ENCODE data around the gene SPIN4. TPM values are rescaled to one million over a fixed set of nuclear protein-coding genes. Genes with fewer than 3 reads are reported as not detected.
A peak's percentile ranks its signal among the peaks of the same experiment; 100 is the strongest.
"Not testable (repeated sequence)": the region's sequence is repeated elsewhere in the genome, so short reads cannot be mapped to it uniquely, and the experiment has no call there.

The SPIN4 gene
- total RNA-seq, result 2.8 TPM

- Histone ChIP-seq H3K27me3 (ENCODE audit: insufficient read depth, low read length) (no peaks in the 10 kb centered on the region), H3K4me1 (ENCODE audit: insufficient read depth, low read length) (peaks cover 7% of the 10 kb centered on the region), H3K9me3 (ENCODE audit: low read depth, low read length) (no peaks in the 10 kb centered on the region), H3K4me3 (ENCODE audit: low read length) (peak within 1 kb of the TSS; percentile 39)
Observed at GRCh38 chrX:63350941-63351616, at the start of gene SPIN4. Gene SPIN4 (minus strand): TSS chrX:63351332. CDS start chrX:63350819, 513 bp downstream.

DNA sequence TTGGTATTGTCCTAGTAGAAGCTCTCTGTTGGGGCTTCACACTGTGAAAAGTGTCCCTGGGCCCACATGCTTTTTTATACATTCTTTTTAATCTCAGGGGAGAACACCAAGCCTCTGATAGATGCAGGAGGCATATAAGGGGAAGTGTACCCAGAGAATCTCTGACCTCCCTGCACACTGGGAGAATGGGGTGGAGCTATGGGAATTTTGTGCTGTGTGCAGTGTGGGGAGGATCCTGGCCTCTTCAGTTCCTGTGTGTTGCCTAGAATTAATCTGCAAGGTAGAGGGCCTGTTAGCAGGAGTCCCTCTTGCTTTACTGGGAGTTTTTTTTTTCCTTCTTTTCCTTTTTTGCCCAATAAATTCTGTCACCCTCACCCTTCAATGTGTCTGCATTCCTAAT, 49.2 kb upstream of the SPIN4 start:
- Histone ChIP-seq H3K4me1 (ENCODE audit: insufficient read depth, low read length) (no peaks in the 10 kb centered on the region), H3K27me3 (ENCODE audit: insufficient read depth, low read length) (no peaks in the 10 kb centered on the region), H3K9me3 (ENCODE audit: low read depth, low read length) (no peaks in the 10 kb centered on the region), H3K4me3 (ENCODE audit: low read length) (no peak overlapping the region)

DNA sequence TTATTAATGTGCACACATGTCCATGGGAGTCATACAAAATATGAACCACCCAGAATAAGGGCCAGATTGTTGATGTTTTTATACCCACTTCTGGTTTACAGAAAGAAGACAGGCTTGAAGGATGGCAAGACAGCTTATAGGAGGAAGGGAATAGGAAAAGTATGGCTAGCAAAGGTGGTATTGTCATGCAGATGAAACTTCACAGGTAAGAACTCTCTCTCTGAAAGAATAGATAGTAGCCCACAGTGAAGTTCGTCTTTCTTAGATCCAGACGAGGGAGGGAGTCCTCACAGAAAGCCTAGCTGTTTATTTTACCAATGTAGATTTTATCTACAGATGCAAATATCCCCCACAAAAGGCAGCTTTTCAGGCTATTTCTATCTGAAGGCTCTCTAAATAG, 43.7 kb upstream of the SPIN4 start:
- Histone ChIP-seq H3K4me1 (ENCODE audit: insufficient read depth, low read length) (no peaks in the 10 kb centered on the region), H3K4me3 (ENCODE audit: low read length) (no peak overlapping the region), H3K27me3 (ENCODE audit: insufficient read depth, low read length) (no peaks in the 10 kb centered on the region), H3K9me3 (ENCODE audit: low read depth, low read length) (no peaks in the 10 kb centered on the region)

GRCh38 chrX:63393094-63393493, 42.0 kb upstream of the SPIN4 start:
- not testable (repeated sequence) for H3K9me3 ChIP-seq (ENCODE audit: low read depth, low read length); H3K27me3 ChIP-seq (ENCODE audit: insufficient read depth, low read length); H3K4me3 ChIP-seq (ENCODE audit: low read length); H3K4me1 ChIP-seq (ENCODE audit: insufficient read depth, low read length)

- H3K27me3 ChIP-seq (ENCODE audit: insufficient read depth, low read length), result no peaks in the 10 kb centered on the region
- H3K9me3 ChIP-seq (ENCODE audit: low read depth, low read length), result no peaks in the 10 kb centered on the region
- H3K4me3 ChIP-seq (ENCODE audit: low read length), result no peak overlapping the region
- no peaks in the 10 kb centered on the region for H3K4me1 ChIP-seq (ENCODE audit: insufficient read depth, low read length)
Observed at GRCh38 chrX:63387411-63387810, 36.3 kb upstream of the SPIN4 start.

DNA sequence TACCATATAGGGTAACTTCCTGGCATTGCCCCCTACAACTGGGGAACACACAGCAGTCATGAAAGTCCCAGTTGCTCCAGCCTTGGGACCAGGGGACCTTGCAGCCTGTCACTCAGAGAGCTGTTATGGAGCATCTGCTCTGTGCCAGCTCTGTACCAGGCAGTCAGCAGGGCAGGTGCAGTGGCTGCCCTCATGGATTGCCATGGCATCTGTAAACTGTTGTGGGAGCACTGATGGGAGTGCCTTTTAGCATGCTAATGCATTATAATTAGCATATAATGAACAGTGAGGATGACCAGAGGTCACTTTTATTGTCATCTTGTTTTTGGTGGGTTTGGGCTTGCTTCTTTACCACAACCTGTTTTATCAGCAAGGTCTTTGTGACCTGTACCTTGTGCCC, 33.1 kb upstream of the SPIN4 start:
- H3K4me1 ChIP-seq (ENCODE audit: insufficient read depth, low read length); H3K27me3 ChIP-seq (ENCODE audit: insufficient read depth, low read length); H3K4me3 ChIP-seq (ENCODE audit: low read length); H3K9me3 ChIP-seq (ENCODE audit: low read depth, low read length): not testable (repeated sequence)

DNA sequence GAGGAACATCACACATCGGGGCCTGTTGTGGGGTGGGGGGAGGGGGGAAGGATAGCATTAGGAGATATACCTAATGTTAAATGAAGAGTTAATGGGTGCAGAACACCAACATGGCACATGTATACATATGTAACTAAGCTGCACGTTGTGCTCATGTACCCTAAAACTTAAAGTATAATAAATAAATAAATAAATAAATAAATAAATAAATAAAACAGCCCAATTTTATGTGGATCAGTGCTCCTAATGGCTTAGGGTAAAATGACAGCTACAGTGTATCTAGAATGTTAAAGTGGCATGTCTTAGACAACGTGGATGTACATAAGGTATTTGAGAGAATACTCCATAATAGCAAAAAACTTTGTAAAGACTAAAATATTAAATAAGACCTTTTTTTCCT, 21.9 kb upstream of the SPIN4 start:
- not testable (repeated sequence) for H3K4me1 ChIP-seq (ENCODE audit: insufficient read depth, low read length); H3K27me3 ChIP-seq (ENCODE audit: insufficient read depth, low read length); H3K4me3 ChIP-seq (ENCODE audit: low read length); H3K9me3 ChIP-seq (ENCODE audit: low read depth, low read length)

DNA sequence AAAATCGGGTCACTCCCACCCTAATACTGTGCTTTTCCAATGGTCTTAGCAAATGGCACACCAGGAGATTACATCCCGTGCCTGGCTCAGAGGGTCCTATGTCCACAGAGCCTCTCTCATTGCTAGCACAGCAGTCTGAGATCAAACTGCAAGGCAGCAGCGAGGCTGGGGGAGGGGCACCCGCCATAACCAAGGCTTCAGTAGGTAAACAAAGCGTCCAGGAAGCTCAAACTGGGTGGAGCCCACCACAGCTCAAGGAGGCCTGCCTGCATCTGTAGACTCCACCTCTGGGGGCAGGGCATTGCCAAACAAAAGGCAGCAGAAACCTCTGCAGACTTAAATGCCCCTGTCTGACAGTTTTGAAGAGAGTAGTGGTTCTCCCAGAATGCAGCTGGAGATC, 16.6 kb upstream of the SPIN4 start:
- H3K4me1 ChIP-seq (ENCODE audit: insufficient read depth, low read length); H3K27me3 ChIP-seq (ENCODE audit: insufficient read depth, low read length); H3K9me3 ChIP-seq (ENCODE audit: low read depth, low read length); H3K4me3 ChIP-seq (ENCODE audit: low read length): not testable (repeated sequence)

DNA sequence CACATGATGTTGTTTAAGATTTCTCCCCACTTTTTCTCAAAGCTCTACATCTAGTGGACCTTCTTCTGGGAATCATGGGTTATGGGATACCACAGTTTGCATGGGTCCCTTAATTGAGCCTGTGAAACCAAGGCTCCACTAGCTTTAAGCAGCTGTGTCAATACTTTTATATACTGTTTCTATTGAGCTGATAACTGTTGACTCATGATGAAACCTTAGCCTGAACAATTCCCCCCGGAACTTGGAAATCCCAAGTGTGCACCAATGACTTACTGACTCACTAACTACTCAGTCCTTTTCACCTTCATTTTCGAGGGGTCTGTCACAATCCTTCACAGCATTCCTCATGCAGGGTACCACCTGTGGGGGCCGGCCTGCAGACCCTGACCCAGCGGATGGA, 12.7 kb upstream of the SPIN4 start:
- Histone ChIP-seq H3K27me3 (ENCODE audit: insufficient read depth, low read length) (no peaks in the 10 kb centered on the region), H3K4me1 (ENCODE audit: insufficient read depth, low read length) (no peaks in the 10 kb centered on the region), H3K9me3 (ENCODE audit: low read depth, low read length) (no peaks in the 10 kb centered on the region), H3K4me3 (ENCODE audit: low read length) (no peak overlapping the region)

DNA sequence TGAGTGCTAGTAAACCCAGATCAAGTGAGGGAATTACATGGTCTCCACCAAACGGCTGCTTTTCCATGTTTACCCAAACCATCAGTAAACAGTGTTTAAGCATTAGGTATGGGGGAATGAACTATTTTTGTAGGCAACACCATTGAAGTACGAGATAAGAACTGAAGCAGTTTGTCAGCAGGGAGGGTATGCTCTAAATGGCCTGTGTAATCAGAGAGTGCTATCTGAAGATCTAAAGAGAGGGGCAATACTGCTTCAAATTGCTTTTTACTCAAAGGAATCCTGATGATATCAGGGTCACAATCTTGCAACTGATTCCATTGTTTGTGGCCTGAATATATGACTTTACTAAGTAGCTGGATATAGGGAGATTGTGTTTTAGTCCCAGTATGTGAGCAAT, 10.4 kb upstream of the SPIN4 start:
- Histone ChIP-seq H3K4me1 (ENCODE audit: insufficient read depth, low read length) (no peaks in the 10 kb centered on the region), H3K27me3 (ENCODE audit: insufficient read depth, low read length) (no peaks in the 10 kb centered on the region), H3K4me3 (ENCODE audit: low read length) (no peak overlapping the region), H3K9me3 (ENCODE audit: low read depth, low read length) (no peaks in the 10 kb centered on the region)

GRCh38 chrX:63354484-63354883, 3.4 kb upstream of the SPIN4 start:
- Histone ChIP-seq H3K4me1 (ENCODE audit: insufficient read depth, low read length) (peaks cover 4% of the 10 kb centered on the region), H3K4me3 (ENCODE audit: low read length) (no peak overlapping the region), H3K9me3 (ENCODE audit: low read depth, low read length) (no peaks in the 10 kb centered on the region), H3K27me3 (ENCODE audit: insufficient read depth, low read length) (no peaks in the 10 kb centered on the region)

DNA sequence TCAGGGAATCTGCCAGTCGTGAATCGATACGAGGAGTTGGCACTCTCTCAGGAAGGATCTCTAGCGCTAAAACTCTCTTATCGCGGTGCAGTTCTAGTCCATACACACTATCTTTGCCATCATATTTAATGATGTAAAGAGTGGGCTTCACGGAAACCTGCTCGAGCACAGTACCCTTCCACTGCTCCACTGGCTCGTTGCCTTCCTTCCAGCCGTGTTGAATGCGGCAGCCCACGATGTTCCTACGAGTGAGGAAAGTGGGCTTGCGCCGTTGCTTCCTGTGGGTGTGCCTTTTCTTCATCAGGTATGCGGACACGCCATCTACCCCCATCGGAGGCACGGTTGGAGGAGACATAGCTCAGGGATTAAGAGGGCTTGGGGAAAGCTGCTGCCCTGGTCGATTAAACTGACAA, 661 bp downstream of the SPIN4 start:
- Histone ChIP-seq H3K27me3 (ENCODE audit: insufficient read depth, low read length) (no peaks in the 10 kb centered on the region), H3K4me3 (ENCODE audit: low read length) (peak overlapping the region; percentile 39), H3K4me1 (ENCODE audit: insufficient read depth, low read length) (peaks cover 7% of the 10 kb centered on the region), H3K9me3 (ENCODE audit: low read depth, low read length) (no peaks in the 10 kb centered on the region)

DNA sequence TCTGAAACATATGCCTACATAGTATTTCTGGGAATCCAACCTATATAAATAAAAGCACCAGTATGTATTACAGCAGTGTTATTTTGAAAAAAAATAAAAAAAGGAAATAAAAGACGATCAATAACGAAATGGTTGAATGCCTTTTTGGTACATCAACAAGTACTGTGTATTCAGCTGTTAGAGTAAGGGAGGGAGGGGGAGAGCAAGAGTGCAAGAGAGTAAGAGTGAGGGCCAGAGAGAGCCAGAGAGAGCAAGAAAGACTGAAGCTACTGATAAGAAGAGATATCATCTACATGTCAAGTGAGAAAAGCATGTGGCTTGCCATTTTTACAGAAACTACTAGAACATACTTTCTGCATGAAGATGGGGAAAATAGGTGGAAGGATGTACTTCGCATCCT, 1.8 kb downstream of the SPIN4 start:
- Histone ChIP-seq H3K4me1 (ENCODE audit: insufficient read depth, low read length) (peaks cover 7% of the 10 kb centered on the region), H3K4me3 (ENCODE audit: low read length) (no peak overlapping the region), H3K9me3 (ENCODE audit: low read depth, low read length) (no peaks in the 10 kb centered on the region), H3K27me3 (ENCODE audit: insufficient read depth, low read length) (no peaks in the 10 kb centered on the region)

DNA sequence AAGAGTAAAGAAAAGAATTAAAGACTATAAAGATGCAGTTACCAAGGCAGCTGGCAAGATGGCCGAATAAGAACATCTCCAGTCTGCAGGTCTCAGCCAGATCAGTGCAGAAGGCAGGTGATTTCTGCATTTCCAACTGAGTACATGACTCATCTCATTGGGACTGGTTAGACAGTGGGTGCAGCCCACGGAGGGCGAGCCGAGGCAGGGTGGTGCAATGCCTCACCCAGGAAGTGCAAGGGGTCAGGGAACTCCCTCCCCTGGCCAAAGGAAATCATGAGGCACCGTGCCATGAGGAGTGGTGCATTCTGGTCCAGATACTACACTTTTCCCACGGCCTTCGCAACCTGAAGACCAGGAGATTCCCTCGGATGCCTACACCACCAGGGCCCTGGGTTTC, 20.5 kb downstream of the SPIN4 start:
- no peaks in the 10 kb centered on the region for H3K9me3 ChIP-seq (ENCODE audit: low read depth, low read length)
- H3K27me3 ChIP-seq (ENCODE audit: insufficient read depth, low read length), result no peaks in the 10 kb centered on the region
- no peak overlapping the region for H3K4me3 ChIP-seq (ENCODE audit: low read length)
- peaks cover 4% of the 10 kb centered on the region for H3K4me1 ChIP-seq (ENCODE audit: insufficient read depth, low read length)

GRCh38 chrX:63327788-63328187, 23.3 kb downstream of the SPIN4 start:
- no peaks in the 10 kb centered on the region for H3K27me3 ChIP-seq (ENCODE audit: insufficient read depth, low read length)
- H3K9me3 ChIP-seq (ENCODE audit: low read depth, low read length), result no peaks in the 10 kb centered on the region
- H3K4me3 ChIP-seq (ENCODE audit: low read length), result no peak overlapping the region
- H3K4me1 ChIP-seq (ENCODE audit: insufficient read depth, low read length), result peaks cover 4% of the 10 kb centered on the region

- H3K9me3 ChIP-seq (ENCODE audit: low read depth, low read length), result no peaks in the 10 kb centered on the region
- H3K4me1 ChIP-seq (ENCODE audit: insufficient read depth, low read length), result no peaks in the 10 kb centered on the region
- H3K27me3 ChIP-seq (ENCODE audit: insufficient read depth, low read length), result no peaks in the 10 kb centered on the region
- H3K4me3 ChIP-seq (ENCODE audit: low read length), result no peak overlapping the region
Observed at GRCh38 chrX:63299596-63299995, 51.5 kb downstream of the SPIN4 start.

All from mononuclear cell (primary cell).